Breast epithelium (tissue), 3 donors: Measurements from ENCODE around the gene TTLL10.

ENCODE experiments used
- POLR2A ChIP-seq: fragments of 450-650 bp; IDR thresholded peaks from one replicate; pipeline ENCODE4 v1.6.1; 2016; ENCODE audit warnings: antibody characterized with exemption, mild to moderate bottlenecking, moderate library complexity
- POLR2AphosphoS5 ChIP-seq, 3 donors: sonication (generic); formaldehyde crosslinking; IDR thresholded peaks; one replicate each; pipeline ENCODE4 v1.6.1; 2017; ENCODE audit warnings: antibody characterized with exemption in 3 of 3
- TF ChIP-seq, protein P1 (sequence below), 3 donors: fragments of 450-650 bp; IDR thresholded peaks; one replicate each; pipeline ENCODE4 v1.5.1; 2016 to 2017; ENCODE audit warnings: antibody characterized with exemption in 3 of 3, mild to moderate bottlenecking in 3 of 3, moderate library complexity in 3 of 3

DNA sequence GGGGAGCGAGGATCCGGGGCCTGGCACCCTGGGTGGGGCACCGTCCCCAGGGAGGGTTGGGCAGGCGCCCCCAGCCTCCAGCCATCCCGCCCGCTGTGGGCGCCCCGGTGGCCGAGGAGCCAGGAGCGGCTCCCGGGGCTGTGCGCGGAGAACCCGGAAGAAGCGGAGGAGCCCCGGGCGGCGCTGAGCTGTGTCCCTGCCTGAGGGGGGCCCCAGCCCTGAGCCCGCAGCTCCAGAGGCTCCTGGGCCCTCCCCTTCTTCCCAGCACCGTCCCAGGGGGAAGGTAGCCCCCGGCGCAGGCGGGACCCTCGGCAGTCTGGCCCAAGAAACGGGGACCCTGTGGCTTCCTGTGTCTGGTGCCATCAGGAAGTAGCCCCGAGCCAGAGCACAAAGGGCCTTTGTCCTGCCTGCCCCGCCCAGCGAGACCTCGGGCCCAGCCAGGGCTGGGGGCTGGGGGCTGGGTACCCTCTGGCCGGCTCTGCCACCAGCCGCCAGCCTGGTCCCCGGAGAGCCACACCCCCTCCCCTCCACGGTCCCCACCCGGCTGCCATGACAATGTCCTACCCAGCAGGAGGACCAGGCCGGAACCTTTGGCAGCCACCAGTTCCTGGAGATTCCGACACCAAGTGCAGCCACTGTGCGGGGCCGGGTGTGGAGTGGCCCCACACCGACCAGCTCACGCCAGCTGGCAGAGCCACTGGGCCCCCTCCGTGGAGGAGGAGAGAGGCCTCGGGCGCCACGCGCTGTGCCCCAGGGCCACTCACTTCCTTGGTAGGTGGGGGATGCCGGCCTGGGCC, 15.6 kb upstream of the TTLL10 start:
- TF ChIP-seq, protein P1, sequence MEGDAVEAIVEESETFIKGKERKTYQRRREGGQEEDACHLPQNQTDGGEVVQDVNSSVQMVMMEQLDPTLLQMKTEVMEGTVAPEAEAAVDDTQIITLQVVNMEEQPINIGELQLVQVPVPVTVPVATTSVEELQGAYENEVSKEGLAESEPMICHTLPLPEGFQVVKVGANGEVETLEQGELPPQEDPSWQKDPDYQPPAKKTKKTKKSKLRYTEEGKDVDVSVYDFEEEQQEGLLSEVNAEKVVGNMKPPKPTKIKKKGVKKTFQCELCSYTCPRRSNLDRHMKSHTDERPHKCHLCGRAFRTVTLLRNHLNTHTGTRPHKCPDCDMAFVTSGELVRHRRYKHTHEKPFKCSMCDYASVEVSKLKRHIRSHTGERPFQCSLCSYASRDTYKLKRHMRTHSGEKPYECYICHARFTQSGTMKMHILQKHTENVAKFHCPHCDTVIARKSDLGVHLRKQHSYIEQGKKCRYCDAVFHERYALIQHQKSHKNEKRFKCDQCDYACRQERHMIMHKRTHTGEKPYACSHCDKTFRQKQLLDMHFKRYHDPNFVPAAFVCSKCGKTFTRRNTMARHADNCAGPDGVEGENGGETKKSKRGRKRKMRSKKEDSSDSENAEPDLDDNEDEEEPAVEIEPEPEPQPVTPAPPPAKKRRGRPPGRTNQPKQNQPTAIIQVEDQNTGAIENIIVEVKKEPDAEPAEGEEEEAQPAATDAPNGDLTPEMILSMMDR (IDR thresholded peaks at IDR 0.05), result no peak
- TF ChIP-seq POLR2A (no peak), POLR2AphosphoS5 (IDR thresholded peaks at IDR 0.05) (no peak)
